ENCODE results near the gene HSPBP1.

DNA sequence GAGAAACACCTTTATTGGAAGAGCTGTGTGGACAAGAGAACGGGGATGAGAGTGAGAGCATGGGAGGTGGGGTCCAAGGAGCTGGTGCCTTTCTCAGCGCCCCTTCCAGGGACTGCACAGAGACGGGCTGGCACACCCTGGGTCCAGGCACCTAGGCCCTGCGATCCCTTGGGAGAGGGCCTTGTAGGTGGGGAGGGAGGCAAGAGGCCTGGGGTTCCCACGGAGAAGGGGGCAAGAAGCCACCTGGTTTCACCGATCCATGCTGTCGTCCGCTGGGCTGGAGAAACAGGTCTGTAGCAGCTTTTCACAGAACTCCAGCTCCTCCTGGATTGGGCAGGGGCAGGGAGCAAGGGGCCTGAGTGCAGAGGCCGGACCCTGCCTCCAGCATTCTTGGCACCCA, 17.6 kb downstream of the HSPBP1 start:
- TF ChIP-seq GATA3 (IDR thresholded peaks at IDR 0.05; ENCODE audit: low read depth, low read length): no peak
- no peak for TF ChIP-seq GATA2 (IDR thresholded peaks at IDR 0.05; ENCODE audit: low read depth, low read length)

Data from SH-SY5Y (cell line).